Measurements from ENCODE around the gene ABCF3.

Gene ABCF3

DNA sequence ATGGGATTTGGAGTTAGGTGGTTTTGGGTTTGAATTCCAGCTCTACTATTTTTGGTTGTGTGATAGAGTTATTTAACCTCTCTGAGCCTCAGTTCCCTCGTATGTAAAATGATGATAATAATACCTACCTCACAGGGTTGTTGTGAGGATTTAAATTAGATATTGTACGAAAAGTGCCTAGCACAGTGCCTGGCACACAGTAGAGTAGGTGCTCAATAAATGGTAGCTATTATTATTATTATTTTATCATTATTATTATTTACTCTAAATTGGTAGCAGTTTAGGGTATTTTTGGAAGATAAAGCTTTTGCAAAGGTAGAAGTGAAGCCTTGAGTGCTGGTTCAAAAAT lies 12.7 kb upstream of the ABCF3 start:
- DNase-seq (ENCODE audit: low read depth) = no peak
- no peak overlapping the region for H3K4me3 ChIP-seq (ENCODE audit: control insufficient read depth, low read depth, low read length)
- TF ChIP-seq, protein P1, sequence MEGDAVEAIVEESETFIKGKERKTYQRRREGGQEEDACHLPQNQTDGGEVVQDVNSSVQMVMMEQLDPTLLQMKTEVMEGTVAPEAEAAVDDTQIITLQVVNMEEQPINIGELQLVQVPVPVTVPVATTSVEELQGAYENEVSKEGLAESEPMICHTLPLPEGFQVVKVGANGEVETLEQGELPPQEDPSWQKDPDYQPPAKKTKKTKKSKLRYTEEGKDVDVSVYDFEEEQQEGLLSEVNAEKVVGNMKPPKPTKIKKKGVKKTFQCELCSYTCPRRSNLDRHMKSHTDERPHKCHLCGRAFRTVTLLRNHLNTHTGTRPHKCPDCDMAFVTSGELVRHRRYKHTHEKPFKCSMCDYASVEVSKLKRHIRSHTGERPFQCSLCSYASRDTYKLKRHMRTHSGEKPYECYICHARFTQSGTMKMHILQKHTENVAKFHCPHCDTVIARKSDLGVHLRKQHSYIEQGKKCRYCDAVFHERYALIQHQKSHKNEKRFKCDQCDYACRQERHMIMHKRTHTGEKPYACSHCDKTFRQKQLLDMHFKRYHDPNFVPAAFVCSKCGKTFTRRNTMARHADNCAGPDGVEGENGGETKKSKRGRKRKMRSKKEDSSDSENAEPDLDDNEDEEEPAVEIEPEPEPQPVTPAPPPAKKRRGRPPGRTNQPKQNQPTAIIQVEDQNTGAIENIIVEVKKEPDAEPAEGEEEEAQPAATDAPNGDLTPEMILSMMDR (IDR thresholded peaks at IDR 0.05; ENCODE audit: control insufficient read depth, insufficient read depth, low read depth, low read length, missing control alignments) = no peak

GRCh38 chr3:184174284-184174645 lies 11.7 kb upstream of the ABCF3 start:
- no peak for DNase-seq (ENCODE audit: low read depth)
- TF ChIP-seq, protein P1 (IDR thresholded peaks at IDR 0.05; ENCODE audit: control insufficient read depth, insufficient read depth, low read depth, low read length, missing control alignments) = no peak
- no peak overlapping the region for H3K4me3 ChIP-seq (ENCODE audit: control insufficient read depth, low read depth, low read length)

GRCh38 chr3:184174646-184175492 lies 11.1 kb upstream of the ABCF3 start, which contains the start of gene AP2M1:
Gene AP2M1 (plus strand): TSS chr3:184174855. CDS start chr3:184176994, 2,139 bp downstream.
- peak; percentile 99 for DNase-seq (ENCODE audit: low read depth)
- peak within 1 kb of the TSS; percentile 82 for H3K4me3 ChIP-seq (ENCODE audit: control insufficient read depth, low read depth, low read length)
- TF ChIP-seq, protein P1 (IDR thresholded peaks at IDR 0.05; ENCODE audit: control insufficient read depth, insufficient read depth, low read depth, low read length, missing control alignments) = no peak

- DNase-seq (ENCODE audit: low read depth) = no peak
- TF ChIP-seq, protein P1 (IDR thresholded peaks at IDR 0.05; ENCODE audit: control insufficient read depth, insufficient read depth, low read depth, low read length, missing control alignments) = no peak
- peak overlapping the region; percentile 82 for H3K4me3 ChIP-seq (ENCODE audit: control insufficient read depth, low read depth, low read length)
Observed at GRCh38 chr3:184175506-184175905, 10.5 kb upstream of the ABCF3 start.

DNA sequence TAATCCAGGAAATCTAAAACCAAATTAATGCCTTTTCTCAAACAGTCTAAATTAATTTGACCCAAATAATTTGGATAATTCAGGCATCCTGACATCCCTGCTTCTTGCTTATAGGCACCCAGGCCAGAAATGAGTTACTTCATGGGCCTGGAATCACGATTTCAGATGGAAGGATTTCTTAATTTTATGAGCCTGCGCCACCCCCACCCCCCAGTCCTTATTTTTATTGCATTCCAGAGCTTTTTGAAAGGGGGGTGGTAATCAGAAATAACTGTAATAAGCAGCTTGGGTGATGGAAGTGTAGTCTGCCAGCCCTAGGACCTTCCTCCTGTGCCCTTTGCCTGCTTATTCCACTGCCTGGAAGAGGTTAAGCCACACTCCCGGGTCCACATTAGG lies 10.0 kb upstream of the ABCF3 start:
- no peak for DNase-seq (ENCODE audit: low read depth)
- peak overlapping the region; percentile 82 for H3K4me3 ChIP-seq (ENCODE audit: control insufficient read depth, low read depth, low read length)
- TF ChIP-seq, protein P1 (IDR thresholded peaks at IDR 0.05; ENCODE audit: control insufficient read depth, insufficient read depth, low read depth, low read length, missing control alignments) = no peak

DNA sequence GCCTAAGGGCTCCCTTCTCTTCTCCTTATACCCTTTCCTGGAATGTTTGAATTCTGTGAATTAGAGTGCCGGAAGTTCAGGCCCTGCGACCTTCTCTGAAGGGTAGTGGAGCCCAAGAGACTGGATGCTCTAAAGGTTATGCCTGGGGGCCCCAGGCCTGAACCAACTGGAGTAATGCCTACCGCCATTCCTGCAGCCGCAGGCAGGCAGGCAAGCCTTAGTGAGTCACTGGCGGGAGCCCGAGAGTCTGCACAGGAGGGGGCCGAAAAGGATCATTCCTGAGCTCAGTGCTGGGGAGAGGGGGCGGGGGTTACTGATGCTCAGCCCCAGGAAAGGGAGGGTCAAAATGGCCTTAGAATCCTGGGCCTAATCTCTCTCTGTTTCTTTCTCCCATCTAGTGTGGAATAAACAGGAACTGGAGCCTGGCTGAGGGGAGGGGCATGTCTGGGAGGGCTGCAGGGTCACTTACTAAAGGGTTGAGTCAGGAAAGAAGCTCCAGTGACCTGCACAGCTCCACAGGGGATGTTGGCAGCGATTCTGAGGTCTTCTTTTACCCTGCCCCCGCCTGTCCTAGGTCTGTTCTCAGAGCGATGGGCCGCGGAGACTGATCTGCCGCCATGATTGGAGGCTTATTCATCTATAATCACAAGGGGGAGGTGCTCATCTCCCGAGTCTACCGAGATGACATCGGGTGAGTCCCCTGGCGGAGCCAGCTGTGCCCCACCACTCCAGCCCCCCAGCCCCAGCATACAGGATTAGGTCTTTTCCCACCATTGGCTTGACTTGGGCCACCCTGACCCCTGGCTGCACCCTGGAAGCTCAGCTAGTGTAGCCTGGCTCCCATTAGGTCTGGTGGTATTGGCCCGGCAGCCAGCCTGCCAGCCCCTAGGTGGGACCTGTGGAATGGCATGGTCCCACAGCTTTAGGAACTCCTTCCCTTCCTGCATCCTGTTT lies 9.3 kb upstream of the ABCF3 start:
- peak; percentile 84 for DNase-seq (ENCODE audit: low read depth)

More for the DNA sequence above, 9.3 kb upstream of the ABCF3 start:
- H3K4me3 ChIP-seq (ENCODE audit: control insufficient read depth, low read depth, low read length) = peak overlapping the region; percentile 82
- TF ChIP-seq, protein P1 (IDR thresholded peaks at IDR 0.05; ENCODE audit: control insufficient read depth, insufficient read depth, low read depth, low read length, missing control alignments) = no peak

Measured in AG09309 (cell line).